NCI-H1694 treated with DMSO at 0.1 percent for 48 hours (cell line): ENCODE measurements around the gene PROX2.

ENCODE experiments used
- DNase-seq: peaks from one replicate; lab custom pipeline; 2025; lab: John Stamatoyannopoulos, UW

PROX2 gene

GRCh38 chr14:74841230-74842207 is 34.4 kb downstream of the PROX2 start:
- DNase-seq: no peak

- no peak for DNase-seq
Observed at GRCh38 chr14:74840603-74841030, 35.3 kb downstream of the PROX2 start.

- no peak for DNase-seq
Observed at GRCh38 chr14:74838166-74838565, 37.8 kb downstream of the PROX2 start.

- DNase-seq: no peak
Observed at GRCh38 chr14:74836251-74836960, 39.5 kb downstream of the PROX2 start.

- DNase-seq: no peak
Observed at GRCh38 chr14:74835645-74836250, 40.2 kb downstream of the PROX2 start.

GRCh38 chr14:74834692-74835392 is 41.1 kb downstream of the PROX2 start:
- DNase-seq: no peak

GRCh38 chr14:74832849-74833248 is 43.1 kb downstream of the PROX2 start:
- DNase-seq: no peak

- DNase-seq: no peak
Observed at GRCh38 chr14:74829251-74829650, 46.7 kb downstream of the PROX2 start.

- no peak for DNase-seq
Observed at GRCh38 chr14:74826574-74826973, 49.4 kb downstream of the PROX2 start.
